ENCODE results near the gene KREMEN2. TPM values are rescaled to one million over a fixed set of nuclear protein-coding genes. Genes with fewer than 3 reads are reported as not detected.
A peak's percentile ranks its signal among the peaks of the same experiment; 100 is the strongest.

The KREMEN2 gene
- total and polyA plus RNA-seq, 2 of the 8 experiments (the other 6 are each of a cell fraction or from before 2014, with no cell fraction given) = 6.6 to 7.0 TPM

DNA sequence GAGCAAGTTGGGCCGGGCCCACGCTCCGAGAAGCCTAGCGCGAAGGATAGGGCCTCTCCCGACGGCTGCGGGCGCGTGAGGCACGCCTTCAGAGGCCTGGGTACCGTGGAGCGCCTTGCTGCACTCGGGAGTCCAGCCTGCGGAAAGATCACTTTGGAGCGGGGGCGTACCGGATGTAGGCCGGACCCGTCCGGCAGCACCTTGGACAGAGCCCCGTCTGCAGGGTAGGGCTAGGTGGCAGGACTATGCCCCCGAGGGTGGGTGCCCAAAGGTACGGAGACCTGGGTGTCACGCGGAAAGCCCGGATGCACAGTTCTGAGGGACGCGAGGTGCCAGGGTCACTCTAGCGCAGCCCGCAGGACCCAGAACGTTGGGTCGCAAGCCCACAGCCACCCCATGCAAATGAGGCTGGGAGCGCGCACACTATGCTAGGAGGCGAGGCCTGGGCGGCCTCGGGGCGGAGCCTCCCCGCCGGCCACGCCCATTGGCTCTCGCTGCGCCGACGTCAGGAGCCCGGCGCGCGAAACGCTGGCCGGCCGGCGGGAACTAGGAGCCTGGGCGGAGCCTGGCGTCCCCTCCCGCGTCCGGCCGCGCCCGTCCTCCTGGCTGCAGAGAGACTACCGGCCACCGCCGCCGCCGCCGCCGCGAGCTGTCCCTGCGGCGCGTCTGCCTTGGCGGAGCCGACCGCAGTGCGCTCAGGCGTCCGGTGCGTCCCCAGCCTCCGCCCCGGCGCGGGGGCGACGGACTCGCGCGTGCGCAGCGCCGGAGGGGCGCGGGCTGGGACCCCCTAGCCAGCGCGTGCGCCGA, 4.9 kb downstream of the KREMEN2 start, which contains the start of gene PAQR4 (continued):
- TF ChIP-seq CBX8 (IDR thresholded peaks at IDR 0.05; ENCODE audit: borderline replicate concordance, low read depth, low read length) = no peak
- no peak for TF ChIP-seq EZH2 (IDR thresholded peaks at IDR 0.05; ENCODE audit: low read depth, low read length, severe bottlenecking)
- TF ChIP-seq CHD1 (IDR thresholded peaks at IDR 0.05; ENCODE audit: low read depth, low read length) = no peak
- TF ChIP-seq GABPA (IDR thresholded peaks at IDR 0.05; ENCODE audit: borderline replicate concordance, insufficient read depth, low read length) = peak; percentile 58; the same call in 1 of the 2 replicates
- TF ChIP-seq SP4 (IDR thresholded peaks at IDR 0.05; ENCODE audit: low read length) = no peak; the same call in none of the 2 replicates
- no peak; the same call in 1 of the 2 replicates for TF ChIP-seq RBBP5 (IDR thresholded peaks at IDR 0.05; ENCODE audit: borderline replicate concordance, low read depth, low read length)
- no peak for TF ChIP-seq TEAD4 (IDR thresholded peaks at IDR 0.05; ENCODE audit: low read depth, low read length)
- TF ChIP-seq POLR2A (IDR thresholded peaks at IDR 0.05; ENCODE audit: control extremely low read depth in 1 of 2, low read depth in 2 of 2, low read length in 2 of 2) = peak in 1 of 2 experiments; percentile 59; a peak in 2 of 3 replicates
- TF ChIP-seq, protein P1, sequence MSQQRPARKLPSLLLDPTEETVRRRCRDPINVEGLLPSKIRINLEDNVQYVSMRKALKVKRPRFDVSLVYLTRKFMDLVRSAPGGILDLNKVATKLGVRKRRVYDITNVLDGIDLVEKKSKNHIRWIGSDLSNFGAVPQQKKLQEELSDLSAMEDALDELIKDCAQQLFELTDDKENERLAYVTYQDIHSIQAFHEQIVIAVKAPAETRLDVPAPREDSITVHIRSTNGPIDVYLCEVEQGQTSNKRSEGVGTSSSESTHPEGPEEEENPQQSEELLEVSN (IDR thresholded peaks at IDR 0.05) = no peak
